Measurements from ENCODE around the gene GPS2. TPM values are rescaled to one million over a fixed set of nuclear protein-coding genes. Genes with fewer than 3 reads are reported as not detected.

Gene GPS2
- total and polyA plus RNA-seq, 10 of the 15 experiments (the other 5 are each of a cell fraction or from before 2014, with no cell fraction given): 10.2 to 96.4 (median 42.5) TPM

GRCh38 chr17:7351665-7352502, 36.7 kb upstream of the GPS2 start, which contains the start of gene KCTD11 (continued):
- TF ChIP-seq CREM (IDR thresholded peaks at IDR 0.05; ENCODE audit: low read depth) (no peak), CHD1 (IDR thresholded peaks at IDR 0.05; ENCODE audit: low read depth, low read length) (no peak), NR2F1 (conservative IDR thresholded peaks at IDR 0.05) (peak; percentile 60; the same call in 1 of the 2 replicates), JUND (IDR thresholded peaks at IDR 0.05; ENCODE audit: low read depth, low read length) (no peak), POLR2AphosphoS2 (IDR thresholded peaks at IDR 0.05; ENCODE audit: low read depth, low read length) (peak; percentile 88), HDAC2 (IDR thresholded peaks at IDR 0.05) (no peak), ZNF622 (IDR thresholded peaks at IDR 0.05) (no peak), MEF2B (IDR thresholded peaks at IDR 0.05; ENCODE audit: partially characterized antibody, poor library complexity, severe bottlenecking) (peak; percentile 10), SP1 (IDR thresholded peaks at IDR 0.05; ENCODE audit: low read depth, low read length) (no peak), MTA3 (IDR thresholded peaks at IDR 0.05; ENCODE audit: borderline replicate concordance, low read length) (no peak), CHD4 (IDR thresholded peaks at IDR 0.05) (no peak), MYB (IDR thresholded peaks at IDR 0.05; ENCODE audit: borderline replicate concordance, low read depth, low read length) (no peak), STAT3 (IDR thresholded peaks at IDR 0.05; ENCODE audit: low read depth, low read length) (no peak), HDGF (IDR thresholded peaks at IDR 0.05) (no peak), POLR2A (IDR thresholded peaks at IDR 0.05; ENCODE audit: low read depth, low read length) (peak; percentile 81), RCOR1 (conservative IDR thresholded peaks at IDR 0.05; ENCODE audit: low read depth, low read length) (no peak), SMAD5 (IDR thresholded peaks at IDR 0.05; ENCODE audit: low read depth) (peak; percentile 70; the same call in 1 of the 2 replicates), KAT2A (conservative IDR thresholded peaks at IDR 0.05; ENCODE audit: control insufficient read depth, low read depth, low read length) (no peak), HCFC1 (IDR thresholded peaks at IDR 0.05; ENCODE audit: low read length) (no peak; the same call in 1 of the 2 replicates), GATAD2B (conservative IDR thresholded peaks at IDR 0.05; ENCODE audit: low read depth) (peak; percentile 94), MXI1 (IDR thresholded peaks at IDR 0.05; ENCODE audit: low read depth, low read length) (0 out of 2 replicates have a peak, but pooled peaks have one; percentile 31)
- TF ChIP-seq, protein P1, sequence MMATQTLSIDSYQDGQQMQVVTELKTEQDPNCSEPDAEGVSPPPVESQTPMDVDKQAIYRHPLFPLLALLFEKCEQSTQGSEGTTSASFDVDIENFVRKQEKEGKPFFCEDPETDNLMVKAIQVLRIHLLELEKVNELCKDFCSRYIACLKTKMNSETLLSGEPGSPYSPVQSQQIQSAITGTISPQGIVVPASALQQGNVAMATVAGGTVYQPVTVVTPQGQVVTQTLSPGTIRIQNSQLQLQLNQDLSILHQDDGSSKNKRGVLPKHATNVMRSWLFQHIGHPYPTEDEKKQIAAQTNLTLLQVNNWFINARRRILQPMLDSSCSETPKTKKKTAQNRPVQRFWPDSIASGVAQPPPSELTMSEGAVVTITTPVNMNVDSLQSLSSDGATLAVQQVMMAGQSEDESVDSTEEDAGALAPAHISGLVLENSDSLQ (IDR thresholded peaks at IDR 0.05): peak; percentile 3
- TF ChIP-seq, protein P2, sequence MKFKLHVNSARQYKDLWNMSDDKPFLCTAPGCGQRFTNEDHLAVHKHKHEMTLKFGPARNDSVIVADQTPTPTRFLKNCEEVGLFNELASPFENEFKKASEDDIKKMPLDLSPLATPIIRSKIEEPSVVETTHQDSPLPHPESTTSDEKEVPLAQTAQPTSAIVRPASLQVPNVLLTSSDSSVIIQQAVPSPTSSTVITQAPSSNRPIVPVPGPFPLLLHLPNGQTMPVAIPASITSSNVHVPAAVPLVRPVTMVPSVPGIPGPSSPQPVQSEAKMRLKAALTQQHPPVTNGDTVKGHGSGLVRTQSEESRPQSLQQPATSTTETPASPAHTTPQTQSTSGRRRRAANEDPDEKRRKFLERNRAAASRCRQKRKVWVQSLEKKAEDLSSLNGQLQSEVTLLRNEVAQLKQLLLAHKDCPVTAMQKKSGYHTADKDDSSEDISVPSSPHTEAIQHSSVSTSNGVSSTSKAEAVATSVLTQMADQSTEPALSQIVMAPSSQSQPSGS (IDR thresholded peaks at IDR 0.05; ENCODE audit: low read length): no peak
- TF ChIP-seq, protein P3, sequence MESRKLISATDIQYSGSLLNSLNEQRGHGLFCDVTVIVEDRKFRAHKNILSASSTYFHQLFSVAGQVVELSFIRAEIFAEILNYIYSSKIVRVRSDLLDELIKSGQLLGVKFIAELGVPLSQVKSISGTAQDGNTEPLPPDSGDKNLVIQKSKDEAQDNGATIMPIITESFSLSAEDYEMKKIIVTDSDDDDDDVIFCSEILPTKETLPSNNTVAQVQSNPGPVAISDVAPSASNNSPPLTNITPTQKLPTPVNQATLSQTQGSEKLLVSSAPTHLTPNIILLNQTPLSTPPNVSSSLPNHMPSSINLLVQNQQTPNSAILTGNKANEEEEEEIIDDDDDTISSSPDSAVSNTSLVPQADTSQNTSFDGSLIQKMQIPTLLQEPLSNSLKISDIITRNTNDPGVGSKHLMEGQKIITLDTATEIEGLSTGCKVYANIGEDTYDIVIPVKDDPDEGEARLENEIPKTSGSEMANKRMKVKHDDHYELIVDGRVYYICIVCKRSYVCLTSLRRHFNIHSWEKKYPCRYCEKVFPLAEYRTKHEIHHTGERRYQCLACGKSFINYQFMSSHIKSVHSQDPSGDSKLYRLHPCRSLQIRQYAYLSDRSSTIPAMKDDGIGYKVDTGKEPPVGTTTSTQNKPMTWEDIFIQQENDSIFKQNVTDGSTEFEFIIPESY (IDR thresholded peaks at IDR 0.05): no peak
- TF ChIP-seq, protein P4, sequence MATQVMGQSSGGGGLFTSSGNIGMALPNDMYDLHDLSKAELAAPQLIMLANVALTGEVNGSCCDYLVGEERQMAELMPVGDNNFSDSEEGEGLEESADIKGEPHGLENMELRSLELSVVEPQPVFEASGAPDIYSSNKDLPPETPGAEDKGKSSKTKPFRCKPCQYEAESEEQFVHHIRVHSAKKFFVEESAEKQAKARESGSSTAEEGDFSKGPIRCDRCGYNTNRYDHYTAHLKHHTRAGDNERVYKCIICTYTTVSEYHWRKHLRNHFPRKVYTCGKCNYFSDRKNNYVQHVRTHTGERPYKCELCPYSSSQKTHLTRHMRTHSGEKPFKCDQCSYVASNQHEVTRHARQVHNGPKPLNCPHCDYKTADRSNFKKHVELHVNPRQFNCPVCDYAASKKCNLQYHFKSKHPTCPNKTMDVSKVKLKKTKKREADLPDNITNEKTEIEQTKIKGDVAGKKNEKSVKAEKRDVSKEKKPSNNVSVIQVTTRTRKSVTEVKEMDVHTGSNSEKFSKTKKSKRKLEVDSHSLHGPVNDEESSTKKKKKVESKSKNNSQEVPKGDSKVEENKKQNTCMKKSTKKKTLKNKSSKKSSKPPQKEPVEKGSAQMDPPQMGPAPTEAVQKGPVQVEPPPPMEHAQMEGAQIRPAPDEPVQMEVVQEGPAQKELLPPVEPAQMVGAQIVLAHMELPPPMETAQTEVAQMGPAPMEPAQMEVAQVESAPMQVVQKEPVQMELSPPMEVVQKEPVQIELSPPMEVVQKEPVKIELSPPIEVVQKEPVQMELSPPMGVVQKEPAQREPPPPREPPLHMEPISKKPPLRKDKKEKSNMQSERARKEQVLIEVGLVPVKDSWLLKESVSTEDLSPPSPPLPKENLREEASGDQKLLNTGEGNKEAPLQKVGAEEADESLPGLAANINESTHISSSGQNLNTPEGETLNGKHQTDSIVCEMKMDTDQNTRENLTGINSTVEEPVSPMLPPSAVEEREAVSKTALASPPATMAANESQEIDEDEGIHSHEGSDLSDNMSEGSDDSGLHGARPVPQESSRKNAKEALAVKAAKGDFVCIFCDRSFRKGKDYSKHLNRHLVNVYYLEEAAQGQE (IDR thresholded peaks at IDR 0.05; ENCODE audit: low read depth, low read length): no peak

All from GM12878 (cell line).